Osteocyte (in vitro differentiated cells): ENCODE measurements around the gene JHY. TPM values are rescaled to one million over a fixed set of nuclear protein-coding genes. Genes with fewer than 3 reads are reported as not detected.

Experiments
- DNase-seq: peaks from one replicate; pipeline ENCODE4 v3.0.0; 2021; ENCODE audit warnings: mixed read lengths; ENCODE audit not compliant: unreplicated experiment; ENCODE audit errors: extremely low spot score
- H3K27ac Mint-ChIP-seq: one replicate; pipeline ENCODE4 v1.8.0; 2021; ENCODE audit warnings: mild to moderate bottlenecking, mixed read lengths; ENCODE audit not compliant: unreplicated experiment
- H3K27me3 Mint-ChIP-seq: one replicate; pipeline ENCODE4 v1.8.0; 2021; ENCODE audit warnings: mixed read lengths; ENCODE audit not compliant: unreplicated experiment
- H3K36me3 Mint-ChIP-seq: one replicate; pipeline ENCODE4 v1.8.0; 2021; ENCODE audit warnings: mixed read lengths; ENCODE audit not compliant: unreplicated experiment
- H3K4me1 Mint-ChIP-seq: one replicate; pipeline ENCODE4 v1.8.0; 2021; ENCODE audit warnings: mixed read lengths; ENCODE audit not compliant: unreplicated experiment
- H3K4me3 Mint-ChIP-seq: one replicate; pipeline ENCODE4 v1.8.0; 2021; ENCODE audit warnings: mild to moderate bottlenecking, moderate library complexity, mixed read lengths; ENCODE audit not compliant: unreplicated experiment
- H3K9me3 Mint-ChIP-seq: one replicate; pipeline ENCODE4 v1.8.0; 2021; ENCODE audit warnings: mixed read lengths; ENCODE audit not compliant: unreplicated experiment
- total RNA-seq: library from RNA; stranded (reverse); gene quantifications from 2 replicates; pipeline ENCODE4 v1.2.1, GENCODE V29; 2021
- TF ChIP-seq, protein P1 (sequence below): fragments of 200-600 bp; sonication (generic); IDR thresholded peaks from 2 replicates; pipeline ENCODE4 v1.5.0; 2021; ENCODE audit warnings: antibody characterized with exemption, mild to moderate bottlenecking, moderate library complexity

The JHY gene
- total RNA-seq, 1 donor from 2014 or later = 8.6 TPM

DNA sequence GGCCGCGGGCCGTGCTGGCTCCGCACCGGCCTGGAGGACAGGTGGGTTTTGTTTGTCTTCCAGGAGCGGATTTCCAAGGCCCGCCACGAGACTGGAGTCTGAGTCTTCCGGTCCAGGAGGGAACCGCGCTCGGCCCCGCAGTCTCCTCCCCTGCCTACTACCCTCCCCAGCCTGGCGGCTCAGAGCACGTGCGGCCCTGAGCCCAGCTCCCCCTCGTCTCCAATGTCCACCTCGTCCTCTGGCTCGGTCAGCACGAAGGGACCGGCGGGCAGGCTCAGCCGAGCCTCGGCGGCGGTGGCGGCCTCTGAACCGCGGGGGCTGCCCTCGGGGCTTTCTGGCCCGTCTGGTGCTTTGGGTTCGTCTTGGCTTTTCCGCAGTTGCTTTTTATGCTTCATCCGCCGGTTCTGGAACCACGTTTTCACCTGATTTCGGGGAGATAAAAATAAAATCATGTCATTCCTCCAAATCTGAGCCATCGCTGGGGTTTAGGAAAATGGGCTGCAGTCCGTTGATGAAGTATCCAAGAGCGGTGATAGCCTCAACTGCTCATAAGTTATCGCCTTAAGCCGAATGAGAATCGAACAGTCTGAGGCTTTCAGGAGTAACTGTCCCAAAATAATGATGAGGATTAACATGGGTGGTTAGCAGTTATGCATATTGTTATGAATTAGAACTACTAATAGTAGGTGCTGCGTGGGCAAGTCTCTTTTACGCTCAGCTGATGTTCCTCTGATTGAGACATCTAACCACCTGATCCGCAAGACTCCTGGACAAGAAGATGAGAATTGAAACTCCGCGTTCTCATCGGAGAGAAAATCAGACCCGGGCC lies 95.1 kb downstream of the JHY start:
- H3K9me3 Mint-ChIP-seq = no peaks in the 10 kb centered on the region
- TF ChIP-seq, protein P1, sequence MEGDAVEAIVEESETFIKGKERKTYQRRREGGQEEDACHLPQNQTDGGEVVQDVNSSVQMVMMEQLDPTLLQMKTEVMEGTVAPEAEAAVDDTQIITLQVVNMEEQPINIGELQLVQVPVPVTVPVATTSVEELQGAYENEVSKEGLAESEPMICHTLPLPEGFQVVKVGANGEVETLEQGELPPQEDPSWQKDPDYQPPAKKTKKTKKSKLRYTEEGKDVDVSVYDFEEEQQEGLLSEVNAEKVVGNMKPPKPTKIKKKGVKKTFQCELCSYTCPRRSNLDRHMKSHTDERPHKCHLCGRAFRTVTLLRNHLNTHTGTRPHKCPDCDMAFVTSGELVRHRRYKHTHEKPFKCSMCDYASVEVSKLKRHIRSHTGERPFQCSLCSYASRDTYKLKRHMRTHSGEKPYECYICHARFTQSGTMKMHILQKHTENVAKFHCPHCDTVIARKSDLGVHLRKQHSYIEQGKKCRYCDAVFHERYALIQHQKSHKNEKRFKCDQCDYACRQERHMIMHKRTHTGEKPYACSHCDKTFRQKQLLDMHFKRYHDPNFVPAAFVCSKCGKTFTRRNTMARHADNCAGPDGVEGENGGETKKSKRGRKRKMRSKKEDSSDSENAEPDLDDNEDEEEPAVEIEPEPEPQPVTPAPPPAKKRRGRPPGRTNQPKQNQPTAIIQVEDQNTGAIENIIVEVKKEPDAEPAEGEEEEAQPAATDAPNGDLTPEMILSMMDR = no peak
- H3K27ac Mint-ChIP-seq = no peak overlapping the region
- no peak for DNase-seq
- H3K27me3 Mint-ChIP-seq = peaks cover 94% of the 10 kb centered on the region
- no peak overlapping the region for H3K4me3 Mint-ChIP-seq
- H3K36me3 Mint-ChIP-seq = no peaks in the 10 kb centered on the region
- peaks cover 29% of the 10 kb centered on the region for H3K4me1 Mint-ChIP-seq

DNA sequence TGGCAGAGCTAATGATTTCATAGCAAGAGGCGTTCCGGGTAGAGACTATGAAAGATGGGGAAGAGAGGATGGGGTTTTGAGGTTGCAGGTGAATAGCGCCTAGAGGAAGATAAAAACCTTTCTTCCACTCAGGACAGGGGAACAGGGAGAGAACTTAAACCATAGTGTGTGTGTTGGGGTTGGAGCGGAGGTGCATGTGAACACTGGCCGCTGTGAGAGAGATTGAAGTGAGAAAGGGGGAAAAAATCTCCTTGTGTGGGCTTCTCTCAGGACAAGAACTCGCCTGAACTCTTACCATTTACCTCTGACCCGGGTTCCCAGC lies 95.7 kb downstream of the JHY start:
- Mint-ChIP-seq H3K4me3 (no peak overlapping the region), H3K27me3 (peaks cover 94% of the 10 kb centered on the region)

DNA sequence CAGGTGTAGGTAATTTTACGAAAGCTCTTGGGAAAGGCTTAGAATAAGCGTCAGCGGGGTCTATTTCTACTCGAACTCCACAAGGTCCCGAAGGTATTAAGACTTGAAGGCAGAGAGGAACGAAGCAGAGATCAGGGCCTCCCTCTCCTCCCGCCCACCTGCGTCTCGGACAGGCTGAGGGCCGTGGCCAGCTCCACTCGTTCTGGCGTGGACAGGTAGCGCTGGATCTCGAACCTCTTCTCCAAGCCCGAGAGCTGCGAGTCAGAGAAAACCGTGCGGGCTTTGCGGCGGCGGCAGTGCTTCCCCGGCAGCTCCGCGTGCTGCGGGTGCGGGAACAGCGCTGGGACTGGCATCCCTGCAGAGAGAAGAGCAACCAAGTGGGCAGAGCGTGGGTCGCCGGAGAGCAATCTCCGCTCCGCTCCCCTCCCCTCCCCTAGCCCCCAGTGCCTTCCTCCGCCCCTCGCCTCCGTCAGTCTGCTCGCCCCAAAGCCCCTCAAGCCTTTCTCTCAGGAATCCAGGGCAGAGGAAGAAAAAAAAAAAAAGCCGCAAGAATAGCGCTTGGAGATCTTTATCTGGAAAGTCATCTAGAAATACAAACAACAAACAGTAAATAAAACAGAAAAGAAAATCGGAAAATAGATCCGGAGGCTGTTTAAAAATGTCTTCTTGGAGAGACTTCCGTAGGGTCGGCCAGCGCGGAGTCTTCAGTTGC lies 96.7 kb downstream of the JHY start:
- TF ChIP-seq, protein P1 = no peak
- H3K9me3 Mint-ChIP-seq = no peaks in the 10 kb centered on the region
- H3K27ac Mint-ChIP-seq = no peak overlapping the region
- peak overlapping the region; percentile 43 for H3K4me3 Mint-ChIP-seq
- peaks cover 37% of the 10 kb centered on the region for H3K4me1 Mint-ChIP-seq
- no peaks in the 10 kb centered on the region for H3K36me3 Mint-ChIP-seq
- H3K27me3 Mint-ChIP-seq = peaks cover 91% of the 10 kb centered on the region
- DNase-seq = no peak

More for the DNA sequence above, 95.7 kb downstream of the JHY start:
- H3K27ac Mint-ChIP-seq = no peak overlapping the region
- H3K9me3 Mint-ChIP-seq = no peaks in the 10 kb centered on the region
- DNase-seq = no peak
- TF ChIP-seq, protein P1 = no peak
- H3K36me3 Mint-ChIP-seq = no peaks in the 10 kb centered on the region
- peaks cover 29% of the 10 kb centered on the region for H3K4me1 Mint-ChIP-seq

DNA sequence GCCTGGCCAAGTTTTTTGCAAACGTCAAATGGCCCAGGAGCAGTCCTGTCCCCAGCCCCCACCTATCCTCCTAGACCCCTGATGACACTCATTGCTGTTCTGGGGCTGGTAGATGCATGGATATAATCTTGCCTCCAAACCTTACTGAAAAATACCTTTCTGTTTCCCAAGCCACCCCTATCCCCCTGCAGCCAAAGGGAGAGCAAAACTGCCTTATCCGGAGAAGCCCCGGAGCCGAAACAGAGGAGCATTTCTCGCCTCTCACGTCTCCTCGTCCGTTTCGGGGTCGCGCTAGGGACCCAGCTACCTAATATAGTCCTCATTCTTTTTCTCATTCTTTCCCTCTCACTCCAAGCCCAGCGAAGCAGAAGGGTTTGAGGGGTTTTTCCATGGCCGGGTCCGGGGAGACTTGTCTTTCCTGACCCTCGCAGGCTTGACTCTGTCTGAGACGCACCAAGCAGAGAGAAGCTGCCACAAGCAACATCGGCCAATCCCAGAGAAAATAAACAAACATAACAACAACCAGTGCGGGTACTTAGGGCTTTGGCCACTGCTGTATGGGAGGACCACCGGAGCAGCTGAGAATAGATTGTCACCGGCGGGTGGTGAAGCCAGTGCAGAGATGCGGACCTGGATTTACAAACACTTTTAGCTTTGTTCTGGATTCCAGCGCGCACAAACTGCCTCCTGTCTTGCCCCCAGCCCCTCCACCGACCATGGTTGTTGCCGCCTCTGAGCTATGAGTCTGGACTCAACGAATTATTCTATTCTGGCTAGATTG lies 97.4 kb downstream of the JHY start:
- Mint-ChIP-seq H3K27ac (no peak overlapping the region), H3K4me3 (no peak overlapping the region), H3K27me3 (peaks cover 88% of the 10 kb centered on the region), H3K4me1 (peaks cover 40% of the 10 kb centered on the region), H3K36me3 (no peaks in the 10 kb centered on the region), H3K9me3 (no peaks in the 10 kb centered on the region)
- TF ChIP-seq, protein P1 = no peak
- no peak for DNase-seq
